ENCODE measurements around the gene GAPDH. TPM values are rescaled to one million over a fixed set of nuclear protein-coding genes. Genes with fewer than 3 reads are reported as not detected.
A peak's percentile ranks its signal among the peaks of the same experiment; 100 is the strongest.
"Not testable (repeated sequence)": the region's sequence is repeated elsewhere in the genome, so short reads cannot be mapped to it uniquely, and the experiment has no call there.

Gene GAPDH
- total and polyA plus RNA-seq, 10 of the 15 experiments (the other 5 are each of a cell fraction or from before 2014, with no cell fraction given): 5,606 to 14,240 (median 9,400) TPM

GRCh38 chr12:6556496-6556817 lies 22.1 kb downstream of the GAPDH start:
- Histone ChIP-seq H3K4me2 (ENCODE audit: control insufficient read depth, insufficient read depth) (peak overlapping the region; percentile 26), H3K4me1 (ENCODE audit: control insufficient read depth, insufficient read depth, low read length) (peaks cover 10% of the 10 kb centered on the region), H3K36me3 (ENCODE audit: control insufficient read depth in 2 of 2, insufficient read depth in 2 of 2, low read length in 1 of 2) (peaks cover 29 to 33% of the 10 kb centered on the region in 2 experiments), H3K79me2 (ENCODE audit: control insufficient read depth, insufficient read depth, low read length) (peaks cover 45% of the 10 kb centered on the region)
- intact Hi-C loops (cut with micrococcal nuclease; ENCODE audit: unreplicated experiment): loop anchor here (1.0 kb wide), 1 partner anchor 133 kb away; no protein-coding TSS in a partner anchor
- FAIRE-seq; H3K9ac ChIP-seq (ENCODE audit: control insufficient read depth, insufficient read depth, low read length); BruUV-seq (replicated peaks); H4K20me1 ChIP-seq (ENCODE audit: control insufficient read depth, insufficient read depth); H2AFZ ChIP-seq (ENCODE audit: control insufficient read depth, low read depth, low read length); H3K4me3 ChIP-seq; in situ Hi-C loops (cut with MboI); ATAC-seq; H3K27ac ChIP-seq (ENCODE audit: control insufficient read depth, insufficient read depth); H3K27me3 ChIP-seq (replicated peaks in 1 of 2; ENCODE audit: control insufficient read depth in 2 of 2, insufficient read depth in 2 of 2, low read length in 1 of 2); RAD21 ChIA-PET (ENCODE audit: unreplicated experiment); H3K9me3 ChIP-seq (replicated peaks; ENCODE audit: control insufficient read depth, insufficient read depth, low read length); DNase-seq (ENCODE audit: low read depth, low spot score): not testable (repeated sequence)
- TF ChIP-seq SMAD5 (IDR thresholded peaks at IDR 0.05; ENCODE audit: low read depth) (0 out of 2 replicates have a peak, but pooled peaks have one; percentile 33), PML (IDR thresholded peaks at IDR 0.05; ENCODE audit: low read length) (peak; percentile 52; the same call in 1 of the 2 replicates)
- WGBS (ENCODE audit: insufficient coverage, insufficient replicate concordance, low lambda C conversion rate, missing lambda C conversion rate): 37% methylated on average over 7 of the region's 7 CpGs
- ChIA-PET CTCF (interaction anchor here (0.7 to 1.5 kb wide), 5 partner anchors 10 to 132 kb away, joined by 3 to 4 read pairs (median 3); no protein-coding TSS in a partner anchor), SMC1A (ENCODE audit: uncharacterized antibody, unreplicated experiment) (interaction anchor here (0.5 to 1.2 kb wide), 3 partner anchors 16 to 326 kb away, joined by 3 to 4 read pairs (median 3); no protein-coding TSS in a partner anchor), POLR2A (interaction anchor here (3.9 kb wide), 1 partner anchor 86 kb away, joined by 10 read pairs; the partner anchor contains the start of gene VAMP1)

- Histone ChIP-seq H3K79me2 (ENCODE audit: control insufficient read depth, insufficient read depth, low read length) (peaks cover 42% of the 10 kb centered on the region), H2AFZ (ENCODE audit: control insufficient read depth, low read depth, low read length) (no peak overlapping the region), H3K9ac (ENCODE audit: control insufficient read depth, insufficient read depth, low read length) (no peak overlapping the region), H4K20me1 (ENCODE audit: control insufficient read depth, insufficient read depth) (no peaks in the 10 kb centered on the region), H3K4me2 (ENCODE audit: control insufficient read depth, insufficient read depth) (no peak overlapping the region), H3K4me3 (no peak overlapping the region), H3K27me3 (replicated peaks in 1 of 2; ENCODE audit: control insufficient read depth in 2 of 2, insufficient read depth in 2 of 2, low read length in 1 of 2) (no peaks in the 10 kb centered on the region), H3K36me3 (ENCODE audit: control insufficient read depth in 2 of 2, insufficient read depth in 2 of 2, low read length in 1 of 2) (peaks cover 32 to 36% of the 10 kb centered on the region in 2 experiments), H3K27ac (ENCODE audit: control insufficient read depth, insufficient read depth) (no peak overlapping the region), H3K4me1 (ENCODE audit: control insufficient read depth, insufficient read depth, low read length) (peaks cover 10% of the 10 kb centered on the region), H3K9me3 (replicated peaks; ENCODE audit: control insufficient read depth, insufficient read depth, low read length) (no peaks in the 10 kb centered on the region)
- WGBS (ENCODE audit: insufficient coverage, insufficient replicate concordance, low lambda C conversion rate, missing lambda C conversion rate): 72% methylated on average over 4 of the region's 4 CpGs
- ChIA-PET RAD21 (ENCODE audit: unreplicated experiment) (interaction anchor here (1.5 kb wide), 1 partner anchor 127 kb away, joined by 3 read pairs; no protein-coding TSS in a partner anchor), CTCF (interaction anchor here (0.6 to 2.9 kb wide), 14 partner anchors 9 to 161 kb away, joined by 3 to 12 read pairs (median 4); no protein-coding TSS in a partner anchor), SMC1A (ENCODE audit: uncharacterized antibody, unreplicated experiment) (interaction anchor here (0.6 to 2.6 kb wide), 7 partner anchors 16 to 133 kb away, joined by 3 to 10 read pairs (median 4); no protein-coding TSS in a partner anchor), POLR2A (interaction anchor here (0.5 to 3.9 kb wide), 3 partner anchors 11 to 124 kb away, joined by 4 to 10 read pairs (median 4); partner anchors contain the start of genes NOP2 and VAMP1)
- no TSS peak for BruUV-seq (replicated peaks)
- intact Hi-C loops (cut with micrococcal nuclease; ENCODE audit: unreplicated experiment) (loop anchor here (1.0 kb wide), 1 partner anchor 134 kb away; no protein-coding TSS in a partner anchor), in situ Hi-C loops (cut with MboI) (no loop called here)
- FAIRE-seq (no peak), ATAC-seq (no peak), DNase-seq (ENCODE audit: low read depth, low spot score) (no peak)
- no peak for TF ChIP-seq SMARCA5 (IDR thresholded peaks at IDR 0.05)
- TF ChIP-seq FOXM1 (IDR thresholded peaks at IDR 0.05; ENCODE audit: low read depth, low read length): no peak
- no peak for TF ChIP-seq ATF3 (IDR thresholded peaks at IDR 0.05; ENCODE audit: borderline replicate concordance, extremely low read depth, low read depth, low read length)
- TF ChIP-seq HDGF (IDR thresholded peaks at IDR 0.05): no peak
- TF ChIP-seq RB1 (IDR thresholded peaks at IDR 0.05; ENCODE audit: borderline replicate concordance): no peak
- no peak for TF ChIP-seq POLR2A (IDR thresholded peaks at IDR 0.05; ENCODE audit: low read depth, low read length)
- no peak for TF ChIP-seq GABPA (IDR thresholded peaks at IDR 0.05; ENCODE audit: low read depth)
- no peak for TF ChIP-seq RBBP5 (conservative IDR thresholded peaks at IDR 0.05)
- TF ChIP-seq GATAD2B (conservative IDR thresholded peaks at IDR 0.05; ENCODE audit: low read depth): no peak
- no peak for TF ChIP-seq CBX3 (IDR thresholded peaks at IDR 0.05; ENCODE audit: borderline replicate concordance, low read depth)
- no peak for TF ChIP-seq BRCA1 (IDR thresholded peaks at IDR 0.05; ENCODE audit: low read depth, low read length)
- TF ChIP-seq, protein P1, sequence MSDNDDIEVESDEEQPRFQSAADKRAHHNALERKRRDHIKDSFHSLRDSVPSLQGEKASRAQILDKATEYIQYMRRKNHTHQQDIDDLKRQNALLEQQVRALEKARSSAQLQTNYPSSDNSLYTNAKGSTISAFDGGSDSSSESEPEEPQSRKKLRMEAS (IDR thresholded peaks at IDR 0.05; ENCODE audit: low read depth, low read length): no peak
- TF ChIP-seq ZNF274 (IDR thresholded peaks at IDR 0.05; ENCODE audit: insufficient read depth, insufficient read length): no peak
Observed at GRCh38 chr12:6556857-6557256, 22.5 kb downstream of the GAPDH start.
